Liver (tissue), 9 donors: Measurements from ENCODE around the gene FREY1. TPM values are rescaled to one million over a fixed set of nuclear protein-coding genes. Genes with fewer than 3 reads are reported as not detected.

ENCODE experiments used
- DNase-seq: peaks from one replicate; pipeline ENCODE4 v3.0.0-alpha.2; 2017; ENCODE audit warnings: low spot score
- H3K27ac ChIP-seq, 2 donors: one replicate each; pipeline ENCODE4 v1.7.0; 2013; ENCODE audit warnings: inconsistent platforms in 2 of 2, low read length in 2 of 2, control low read depth in 1 of 2, low read depth in 1 of 2, mild to moderate bottlenecking in 1 of 2
- H3K27me3 ChIP-seq, 4 donors: one replicate each; pipeline versions ENCODE4 v1.6.1 to v1.7.0; 2013; ENCODE audit warnings: low read length in 3 of 4, inconsistent platforms in 1 of 4, mild to moderate bottlenecking in 1 of 4, moderate library complexity in 1 of 4; ENCODE audit not compliant: control insufficient read depth in 4 of 4, insufficient read depth in 4 of 4
- H3K36me3 ChIP-seq, 4 donors: one replicate each; pipeline versions ENCODE4 v1.6.1 to v1.7.0; 2013; ENCODE audit warnings: low read length in 3 of 4, mild to moderate bottlenecking in 3 of 4, low read depth in 1 of 4, moderate library complexity in 1 of 4; ENCODE audit not compliant: control insufficient read depth in 4 of 4, insufficient read depth in 3 of 4
- H3K4me1 ChIP-seq, 4 donors: one replicate each; pipeline versions ENCODE4 v1.6.1 to v1.7.0; 2013; ENCODE audit warnings: low read length in 3 of 4, mild to moderate bottlenecking in 3 of 4, moderate library complexity in 1 of 4; ENCODE audit not compliant: control insufficient read depth in 4 of 4, insufficient read depth in 4 of 4
- H3K4me3 ChIP-seq, 3 donors: one replicate each; pipeline versions ENCODE4 v1.6.1 to v1.7.0; 2013; ENCODE audit warnings: low read length in 3 of 3, control low read depth in 1 of 3, low read depth in 1 of 3, mild to moderate bottlenecking in 1 of 3
- H3K9ac ChIP-seq, 2 donors: one replicate each; pipeline ENCODE4 v1.7.0; 2013; ENCODE audit warnings: low read length in 2 of 2, mild to moderate bottlenecking in 2 of 2, moderate library complexity in 2 of 2, control low read depth in 1 of 2, low read depth in 1 of 2
- H3K9me3 ChIP-seq, 4 donors: one replicate each; pipeline versions ENCODE4 v1.6.1 to v1.7.0; 2013; ENCODE audit warnings: low read length in 3 of 4; ENCODE audit not compliant: control insufficient read depth in 4 of 4
- CTCF ChIP-seq: fragments of 150-350 bp; IDR thresholded peaks from 2 replicates; pipeline ENCODE4 v1.5.1; 2017; ENCODE audit warnings: improper control_type of control experiment, low read depth, low read length; ENCODE audit not compliant: missing input control
- EGR1 ChIP-seq, 2 donors: IDR thresholded peaks; 2 replicates each; pipeline ENCODE4 v1.6.1; 2016 to 2018; ENCODE audit warnings: antibody characterized with exemption in 2 of 2, low read depth in 2 of 2
- FOXA1 ChIP-seq: IDR thresholded peaks from 2 replicates; pipeline ENCODE4 v1.6.1; 2016; ENCODE audit warnings: antibody characterized with exemption
- HNF4A ChIP-seq, 2 donors: conservative IDR thresholded peaks; 2 replicates each; pipeline ENCODE4 v1.6.1; 2016; ENCODE audit warnings: antibody characterized with exemption in 2 of 2, mild to moderate bottlenecking in 2 of 2
- HNF4G ChIP-seq: IDR thresholded peaks from 2 replicates; pipeline ENCODE4 v1.6.1; 2016; ENCODE audit warnings: antibody characterized with exemption
- JUND ChIP-seq, 2 donors: IDR thresholded peaks; 2 replicates each; pipeline ENCODE4 v1.6.1; 2016; ENCODE audit warnings: antibody characterized with exemption in 2 of 2
- MAX ChIP-seq: IDR thresholded peaks from 2 replicates; pipeline ENCODE4 v1.6.1; 2016; ENCODE audit warnings: antibody characterized with exemption
- RAD21 ChIP-seq, 2 donors: IDR thresholded peaks; 2 replicates each; pipeline ENCODE4 v1.6.1; 2016; ENCODE audit warnings: antibody characterized with exemption in 2 of 2, mild to moderate bottlenecking in 2 of 2
- REST ChIP-seq: IDR thresholded peaks from 2 replicates; pipeline ENCODE4 v1.6.1; 2016; ENCODE audit warnings: antibody characterized with exemption, mild to moderate bottlenecking
- RXRA ChIP-seq, 2 donors: IDR thresholded peaks; 2 replicates each; pipeline ENCODE4 v1.6.1; 2017 to 2018; ENCODE audit warnings: antibody characterized with exemption in 2 of 2, mild to moderate bottlenecking in 1 of 2
- SP1 ChIP-seq: IDR thresholded peaks from 2 replicates; pipeline ENCODE4 v1.6.1; 2018; ENCODE audit warnings: antibody characterized with exemption, mild to moderate bottlenecking
- TAF1 ChIP-seq: conservative IDR thresholded peaks from 2 replicates; pipeline ENCODE4 v1.6.1; 2016; ENCODE audit warnings: antibody characterized with exemption, mild to moderate bottlenecking
- YY1 ChIP-seq: IDR thresholded peaks from 2 replicates; pipeline ENCODE4 v1.6.1; 2016; ENCODE audit warnings: antibody characterized with exemption, mild to moderate bottlenecking
- WGBS: extraction: QIAGEN DNeasy Blood & Tissue Kit; methylation state at CpG from one replicate; pipeline ENCODE4 v1.1.7; 2013; 5-methylcytosine and 5-hydroxymethylcytosine counted together
- polyA plus RNA-seq, 2 donors: library from polyadenylated mRNA; stranded (reverse) in 1 of 2; unstranded in 1 of 2; fragments of 200-250 nt in 1 of 2; fragments of >200 nt in 1 of 2; fragmentation: Nextera tagmentation in 1 of 2; extraction: Ambion mirVana in 1 of 2; gene quantifications; one replicate each; pipeline versions ENCODE4 v1.2.1 to v1.2.3, GENCODE V29; 2013 to 2015
- total RNA-seq, 2 donors: library from RNA; depleted of rRNA; stranded (reverse); fragments of >200 nt; gene quantifications; one replicate each; pipeline ENCODE4 v1.2.3, GENCODE V29; 2014
- donor health status: healthy.
- donor health status: healthy.
- donor health status: healthy.
- donor health status: healthy.
- donor health status: healthy.

Gene FREY1
- total and polyA plus RNA-seq, 4 donors: 0.18 to 2.1 (median 0.75) TPM; not detected in 1

GRCh38 chr11:45892856-45893255 lies 14.2 kb downstream of the FREY1 start:
- H3K36me3 ChIP-seq: no peaks in the 10 kb centered on the region
- DNase-seq: no peak
- H3K9me3 ChIP-seq: no peaks in the 10 kb centered on the region

GRCh38 chr11:45890886-45891550 lies 16.1 kb downstream of the FREY1 start:
- no peaks in the 10 kb centered on the region for H3K9me3 ChIP-seq
- no peak overlapping the region for H3K9ac ChIP-seq
- DNase-seq: no peak
- no peaks in the 10 kb centered on the region for H3K36me3 ChIP-seq
- H3K27ac ChIP-seq: no peak overlapping the region
- peaks cover 3 to 26% (median 16%) of the 10 kb centered on the region in 4 donors for H3K4me1 ChIP-seq
- no peak overlapping the region for H3K4me3 ChIP-seq
- TF ChIP-seq HNF4G (peak; percentile 88), REST (peak; percentile 75), SP1 (peak; percentile 77), MAX (no peak), FOXA1 (no peak), RXRA (IDR thresholded peaks at IDR 0.05) (peak; percentile 65 to 67), TAF1 (no peak), YY1 (peak; percentile 36), RAD21 (IDR thresholded peaks at IDR 0.05) (peak; percentile 26 to 43), HNF4A (conservative IDR thresholded peaks at IDR 0.05) (peak; percentile 98 to 99), EGR1 (IDR thresholded peaks at IDR 0.05; ENCODE audit: low read depth in 2 of 2) (no peak), CTCF (no peak)
- no peaks in the 10 kb centered on the region for H3K27me3 ChIP-seq
- 45% methylated on average over 9 of the region's 9 CpGs for whole genome bisulfite sequencing

More at GRCh38 chr11:45892856-45893255, 14.2 kb downstream of the FREY1 start:
- H3K4me3 ChIP-seq: no peak overlapping the region
- TF ChIP-seq HNF4A (conservative IDR thresholded peaks at IDR 0.05) (peak in 1 of 2 donors; percentile 37), JUND (IDR thresholded peaks at IDR 0.05) (no peak)
- H3K27me3 ChIP-seq: no peaks in the 10 kb centered on the region
- peaks cover 4 to 34% (median 18%) of the 10 kb centered on the region in 4 donors for H3K4me1 ChIP-seq
- 58% methylated on average over 5 of the region's 5 CpGs for WGBS
- no peak overlapping the region for H3K9ac ChIP-seq
- no peak overlapping the region for H3K27ac ChIP-seq
